Stimulated activated CD8-positive, alpha-beta memory T cell treated with anti-CD3 and anti-CD28 coated beads, Interleukin-4, amount 100 ng/mL, for 4 hours (primary cell): ENCODE results near the gene MASP1.
"Not testable (repeated sequence)": the region's sequence is repeated elsewhere in the genome, so short reads cannot be mapped to it uniquely, and the experiment has no call there.

Experiments used
- DNase-seq, 2 donors: peaks; one replicate each; pipeline ENCODE4 v3.0.0-alpha.2; 2020; ENCODE audit warnings: low read depth in 2 of 2, low spot score in 1 of 2

MASP1 gene

GRCh38 chr3:187228740-187229139 is 62.8 kb downstream of the MASP1 start:
- DNase-seq: no peak

GRCh38 chr3:187227658-187228258 is 63.8 kb downstream of the MASP1 start:
- DNase-seq: no peak

- DNase-seq: no peak
Observed at GRCh38 chr3:187223799-187224198, 67.7 kb downstream of the MASP1 start.

- no peak for DNase-seq
Observed at GRCh38 chr3:187222801-187223200, 68.7 kb downstream of the MASP1 start.

GRCh38 chr3:187215460-187215859 is 76.1 kb downstream of the MASP1 start:
- DNase-seq: no peak

- no peak for DNase-seq
Observed at GRCh38 chr3:187213616-187214015, 77.9 kb downstream of the MASP1 start.

GRCh38 chr3:187212705-187213104 is 78.8 kb downstream of the MASP1 start:
- no peak for DNase-seq

- no peak for DNase-seq
Observed at GRCh38 chr3:187212196-187212545, 79.4 kb downstream of the MASP1 start.

- DNase-seq: no peak
Observed at GRCh38 chr3:187211532-187212195, 79.9 kb downstream of the MASP1 start.

GRCh38 chr3:187210545-187211327 is 80.8 kb downstream of the MASP1 start:
- no peak for DNase-seq

- no peak for DNase-seq
Observed at GRCh38 chr3:187210091-187210490, 81.4 kb downstream of the MASP1 start.

- DNase-seq: no peak
Observed at GRCh38 chr3:187209491-187209890, 82.0 kb downstream of the MASP1 start.

GRCh38 chr3:187208159-187208558 is 83.4 kb downstream of the MASP1 start:
- no peak for DNase-seq

GRCh38 chr3:187207624-187208023 is 83.9 kb downstream of the MASP1 start:
- no peak for DNase-seq

- DNase-seq: no peak
Observed at GRCh38 chr3:187207062-187207461, 84.5 kb downstream of the MASP1 start.

GRCh38 chr3:187205683-187206082 is 85.9 kb downstream of the MASP1 start:
- DNase-seq: no peak

GRCh38 chr3:187199463-187200050 is 92.0 kb downstream of the MASP1 start:
- DNase-seq: not testable (repeated sequence)

GRCh38 chr3:187198490-187198889 is 93.0 kb downstream of the MASP1 start:
- DNase-seq: no peak

- DNase-seq: no peak
Observed at GRCh38 chr3:187197335-187197649, 94.2 kb downstream of the MASP1 start, which contains the start of gene RTP1. RTP1 (plus strand) TSS chr3:187197486; CDS start chr3:187197516, 30 bp downstream.

GRCh38 chr3:187196573-187197334 is 94.8 kb downstream of the MASP1 start:
- DNase-seq: no peak

GRCh38 chr3:187193181-187193580 is 98.4 kb downstream of the MASP1 start:
- DNase-seq: no peak
